K562 (cell line): ENCODE results near the gene NXPH4. TPM values are rescaled to one million over a fixed set of nuclear protein-coding genes. Genes with fewer than 3 reads are reported as not detected.
A peak's percentile ranks its signal among the peaks of the same experiment; 100 is the strongest.

Source experiments
- ATAC-seq: fragments of 200-7000 bp; cut with Tn5 transposase; 3 replicates; pipeline ENCODE4 v1.9.1; 2020; ENCODE audit warnings: moderate library complexity
- BruUV-seq: library from RNA; stranded (reverse); fragments of 400-500 nt; replicated peaks from 2 replicates; lab custom pipeline; 2021; lab: Mats Ljungman, UMichigan
- CTCF ChIA-PET: fragments of 300-600 bp; formaldehyde crosslinking; extraction: SDS; loops from one replicate; lab custom pipeline; 2021; ENCODE audit warnings: low intra/inter-chr PET ratio; lab: Yijun Ruan, JAX
- POLR2A ChIA-PET: fragments of 300-600, 350-650 bp; sonication (Branson Sonifier 250); formaldehyde crosslinking; extraction: SDS; loops from one replicate; lab custom pipeline; 2021; ENCODE audit warnings: antibody characterized with exemption, inconsistent platforms; lab: Yijun Ruan, JAX
- DNase-seq, 4 experiments: peaks; one replicate each; pipeline versions ENCODE4 v3.0.0 to v3.0.0-alpha.2; 2011 to 2018; ENCODE audit warnings: low spot score in 3 of 4, mixed read lengths in 3 of 4; ENCODE audit errors: extremely low read depth in 1 of 4
- FAIRE-seq: peaks from 2 replicates; lab custom pipeline; 2011; peaks lifted over from hg19 to GRCh38; lab: Jason Lieb, UNC
- H2AFZ ChIP-seq: 2 replicates; pipeline ENCODE4 v1.6.0; 2011; ENCODE audit warnings: low read depth, low read length, control low read depth, inconsistent platforms
- H3K27ac ChIP-seq: fragments of 200-600 bp; 3 replicates; pipeline ENCODE4 v1.8.0; 2011; ENCODE audit warnings: low read depth, mild to moderate bottlenecking, control low read depth, inconsistent platforms, low read length, moderate library complexity, mixed read lengths; ENCODE audit errors: extremely low read depth
- H3K27me3 ChIP-seq, 2 experiments: fragments of 300-600 bp in 1 of 2; 2 replicates in 1 of 2; 3 replicates in 1 of 2; pipeline versions ENCODE4 v1.6.0 to v1.8.0; 2011; ENCODE audit warnings: inconsistent platforms in 2 of 2, low read length in 2 of 2, mild to moderate bottlenecking in 1 of 2, mixed read lengths in 1 of 2, moderate library complexity in 1 of 2; ENCODE audit not compliant: control insufficient read depth in 2 of 2, insufficient read depth in 2 of 2
- H3K36me3 ChIP-seq: fragments of 300-600 bp; 3 replicates; pipeline ENCODE4 v1.8.0; 2011; ENCODE audit warnings: mild to moderate bottlenecking, low read length, inconsistent platforms; ENCODE audit not compliant: control insufficient read depth, insufficient read depth
- H3K4me1 ChIP-seq, 2 experiments: fragments of 200-600 bp in 1 of 2; replicated peaks in 1 of 2; 2 replicates in 1 of 2; 3 replicates in 1 of 2; pipeline versions ENCODE4 v1.5.1 to v1.8.0; 2011; ENCODE audit warnings: inconsistent platforms in 2 of 2, low read length in 2 of 2, mild to moderate bottlenecking in 1 of 2, mixed read lengths in 1 of 2, moderate library complexity in 1 of 2; ENCODE audit not compliant: control insufficient read depth in 2 of 2, insufficient read depth in 2 of 2
- H3K4me2 ChIP-seq: 2 replicates; pipeline ENCODE4 v1.6.1; 2011; ENCODE audit warnings: low read length, control low read depth, inconsistent platforms, mixed read lengths; ENCODE audit not compliant: insufficient read depth
- H3K4me3 ChIP-seq: fragments of 200-600 bp; sonication (generic), shearing (Covaris generic); 2 replicates; pipeline ENCODE4 v1.5.1; 2016; ENCODE audit warnings: control low read depth, inconsistent platforms
- H3K79me2 ChIP-seq: fragments of 200-600 bp; 3 replicates; pipeline ENCODE4 v1.8.0; 2011; ENCODE audit warnings: low read length, inconsistent platforms; ENCODE audit not compliant: control insufficient read depth, insufficient read depth
- H3K9ac ChIP-seq, 2 experiments: 2 replicates each; pipeline versions ENCODE4 v1.6.0 to v1.6.1; 2011; ENCODE audit warnings: low read depth in 2 of 2, low read length in 2 of 2, control low read depth in 1 of 2, inconsistent platforms in 1 of 2, mild to moderate bottlenecking in 1 of 2, mixed read lengths in 1 of 2; ENCODE audit not compliant: insufficient read depth in 1 of 2
- H3K9me1 ChIP-seq: one replicate; pipeline ENCODE4 v1.6.0; 2011; ENCODE audit warnings: inconsistent platforms, mild to moderate bottlenecking, low read length, moderate library complexity; ENCODE audit not compliant: control insufficient read depth, insufficient read depth
- H3K9me3 ChIP-seq: replicated peaks from 2 replicates; pipeline ENCODE4 v1.5.1; 2011; ENCODE audit warnings: low read depth, low read length, inconsistent platforms; ENCODE audit not compliant: control insufficient read depth, insufficient read depth
- H4K20me1 ChIP-seq: replicated peaks from 2 replicates; pipeline ENCODE4 v1.6.1; 2011; ENCODE audit warnings: low read length, inconsistent platforms, mixed read lengths; ENCODE audit not compliant: control insufficient read depth, insufficient read depth
- CTBP1 ChIP-seq: fragments of 450-650 bp; IDR thresholded peaks from 2 replicates; pipeline ENCODE4 v1.6.1; 2016; ENCODE audit warnings: borderline replicate concordance
- ELF1 ChIP-seq: fragments of 200-800 bp; sonication (Bioruptor generic); IDR thresholded peaks from 2 replicates; pipeline ENCODE4 v1.6.1; 2016; ENCODE audit warnings: missing genetic modification characterization, missing compliant biosample characterization
- NBN ChIP-seq: fragments of 450-650 bp; IDR thresholded peaks from 2 replicates; pipeline ENCODE4 v1.6.1; 2016; ENCODE audit warnings: low read depth, mild to moderate bottlenecking
- PHF21A ChIP-seq: fragments of 450-650 bp; IDR thresholded peaks from 2 replicates; pipeline ENCODE4 v1.6.1; 2017; ENCODE audit warnings: low read depth, borderline replicate concordance
- POLR3A ChIP-seq: IDR thresholded peaks from 2 replicates; pipeline ENCODE4 v1.6.1; 2011; ENCODE audit warnings: borderline replicate concordance, mild to moderate bottlenecking, moderate library complexity; ENCODE audit not compliant: insufficient read length, insufficient read depth; ENCODE audit errors: extremely low read depth
- RBM15 ChIP-seq: fragments of 200-400 bp; formaldehyde crosslinking; IDR thresholded peaks from 2 replicates; pipeline ENCODE4 v1.6.1; 2018; ENCODE audit warnings: mild to moderate bottlenecking, low read length, moderate library complexity; ENCODE audit not compliant: insufficient read depth
- TAF1 ChIP-seq: IDR thresholded peaks from 2 replicates; pipeline ENCODE4 v1.6.1; 2011; ENCODE audit warnings: mild to moderate bottlenecking, low read length, moderate library complexity; ENCODE audit not compliant: insufficient read depth, control insufficient read depth, severe bottlenecking; ENCODE audit errors: extremely low read depth
- THRA ChIP-seq: fragments of 450-650 bp; IDR thresholded peaks from 2 replicates; pipeline ENCODE4 v1.6.1; 2017; ENCODE audit warnings: mild to moderate bottlenecking, moderate library complexity
- WGBS: fragments of 100-300 bp; shearing (Covaris generic); methylation state at CpG from one replicate; pipeline ENCODE4 v1.1.6; 2016; ENCODE audit warnings: low coverage, mixed read lengths; ENCODE audit not compliant: insufficient coverage; ENCODE audit errors: missing lambda C conversion rate; 5-methylcytosine and 5-hydroxymethylcytosine counted together
- in situ Hi-C: fragments of 300-500 bp; cut with MboI; formaldehyde crosslinking; loops from 4 replicates; pipeline ENCODE4 v1.15.0; 2018; ENCODE audit warnings: inconsistent platforms, mixed read lengths
- intact Hi-C: fragments of 100-400 bp; cut with micrococcal nuclease; formaldehyde crosslinking; loops from 2 replicates; pipeline ENCODE4 v1.14.2; 2022
- polyA plus RNA-seq, 8 experiments: library from polyadenylated mRNA; depleted of rRNA in 4 of 8; stranded (reverse) in 5 of 8; unstranded in 3 of 8; fragments of >200 nt; fragmentation: Nextera tagmentation in 2 of 8; fragmentation: Illumina TruSeq in 1 of 8; extraction: Ambion mirVana in 2 of 8; extraction: Trizol in 1 of 8; gene quantifications; 2 replicates each; pipeline versions ENCODE4 v1.2.1 to v1.2.3, GENCODE V29; 2011 to 2014; ENCODE audit warnings: inconsistent platforms in 1 of 8, missing spikeins in 1 of 8
- total RNA-seq, 7 experiments: library from RNA; depleted of rRNA in 6 of 7; stranded (reverse); fragments of >200 nt in 6 of 7; fragmentation: Illumina TruSeq in 2 of 7; extraction: Trizol in 2 of 7; gene quantifications; 2 replicates each; pipeline versions ENCODE4 v1.2.1 to v1.2.3, GENCODE V29; 2011 to 2021; ENCODE audit warnings: low replicate concordance in 1 of 7
- TF ChIP-seq, protein P1 (sequence below): sonication (generic); formaldehyde crosslinking; IDR thresholded peaks from 2 replicates; pipeline ENCODE4 v1.8.0; 2022; ENCODE audit warnings: missing genetic modification reagents, mild to moderate bottlenecking, moderate library complexity, borderline replicate concordance
- TF ChIP-seq, protein P2 (sequence below): fragments of 450-650 bp; formaldehyde crosslinking; IDR thresholded peaks from 2 replicates; pipeline ENCODE4 v1.4.0; 2020; ENCODE audit warnings: mild to moderate bottlenecking, moderate library complexity
- TF ChIP-seq, protein P3 (sequence below): sonication (generic); formaldehyde crosslinking; IDR thresholded peaks from 2 replicates; pipeline ENCODE4 v1.8.1; 2023; ENCODE audit warnings: mild to moderate bottlenecking, missing genetic modification reagents
- TF ChIP-seq, protein P4 (sequence below): IDR thresholded peaks from 3 replicates; pipeline ENCODE4 v1.6.1; 2011; ENCODE audit warnings: borderline replicate concordance, mild to moderate bottlenecking; ENCODE audit not compliant: insufficient read length, insufficient read depth

Gene NXPH4
- total and polyA plus RNA-seq, 9 of the 15 experiments (the other 6 are each of a cell fraction or from before 2014, with no cell fraction given) = 0.49 to 2.7 (median 1.1) TPM; not detected in 4

- no TSS peak for BruUV-seq
- intact Hi-C loops (loop anchor here (1.0 kb wide), 1 partner anchor 51 kb away; no protein-coding TSS in a partner anchor), in situ Hi-C loops (loop anchor here (5.0 kb wide), 3 partner anchors 53 to 158 kb away; partner anchors contain the start of gene TAC3)
- Histone ChIP-seq H3K79me2 (no peaks in the 10 kb centered on the region), H3K27me3 (peaks cover 11 to 55% of the 10 kb centered on the region in 2 experiments; a peak in 4 of 5 replicates), H3K9me1 (no peaks in the 10 kb centered on the region), H3K27ac (no peak overlapping the region), H3K4me3 (no peak overlapping the region), H3K9ac (peak overlapping the region in 1 of 2 experiments; percentile 23; a peak in 1 of 4 replicates), H4K20me1 (peaks cover 11% of the 10 kb centered on the region), H2AFZ (peak overlapping the region; percentile 13; the same call in 1 of the 2 replicates), H3K4me2 (peak overlapping the region; percentile 23; the same call in 1 of the 2 replicates), H3K9me3 (no peaks in the 10 kb centered on the region), H3K4me1 (peaks cover 12 to 57% of the 10 kb centered on the region in 2 experiments; a peak in 4 of 5 replicates), H3K36me3 (no peaks in the 10 kb centered on the region)
- POLR2A ChIA-PET = interaction anchor here (0.5 to 1.4 kb wide), 8 partner anchors 9 to 167 kb away, joined by 3 to 5 read pairs (median 3); partner anchors contain the start of gene LRP1
- 26% methylated on average over 29 of the region's 29 CpGs for WGBS
- CTCF ChIA-PET = interaction anchor here (0.6 to 3.6 kb wide), 5 partner anchors 48 to 168 kb away, joined by 3 to 18 read pairs (median 4); no protein-coding TSS in a partner anchor
- peak; percentile 82 to 88 (median 86) for DNase-seq
- FAIRE-seq = peak; percentile 92
- ATAC-seq = peak; percentile 88
- TF ChIP-seq, protein P1, sequence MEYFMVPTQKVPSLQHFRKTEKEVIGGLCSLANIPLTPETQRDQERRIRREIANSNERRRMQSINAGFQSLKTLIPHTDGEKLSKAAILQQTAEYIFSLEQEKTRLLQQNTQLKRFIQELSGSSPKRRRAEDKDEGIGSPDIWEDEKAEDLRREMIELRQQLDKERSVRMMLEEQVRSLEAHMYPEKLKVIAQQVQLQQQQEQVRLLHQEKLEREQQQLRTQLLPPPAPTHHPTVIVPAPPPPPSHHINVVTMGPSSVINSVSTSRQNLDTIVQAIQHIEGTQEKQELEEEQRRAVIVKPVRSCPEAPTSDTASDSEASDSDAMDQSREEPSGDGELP (CRISPR knock-in tag) = peak; percentile 37; the same call in 1 of the 2 replicates
- no peak for TF ChIP-seq TAF1
- TF ChIP-seq, protein P2, sequence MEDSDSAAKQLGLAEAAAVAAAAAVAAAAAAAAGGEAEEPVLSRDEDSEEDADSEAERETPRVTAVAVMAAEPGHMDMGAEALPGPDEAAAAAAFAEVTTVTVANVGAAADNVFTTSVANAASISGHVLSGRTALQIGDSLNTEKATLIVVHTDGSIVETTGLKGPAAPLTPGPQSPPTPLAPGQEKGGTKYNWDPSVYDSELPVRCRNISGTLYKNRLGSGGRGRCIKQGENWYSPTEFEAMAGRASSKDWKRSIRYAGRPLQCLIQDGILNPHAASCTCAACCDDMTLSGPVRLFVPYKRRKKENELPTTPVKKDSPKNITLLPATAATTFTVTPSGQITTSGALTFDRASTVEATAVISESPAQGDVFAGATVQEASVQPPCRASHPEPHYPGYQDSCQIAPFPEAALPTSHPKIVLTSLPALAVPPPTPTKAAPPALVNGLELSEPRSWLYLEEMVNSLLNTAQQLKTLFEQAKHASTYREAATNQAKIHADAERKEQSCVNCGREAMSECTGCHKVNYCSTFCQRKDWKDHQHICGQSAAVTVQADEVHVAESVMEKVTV = 0 out of 2 replicates have a peak, but pooled peaks have one; percentile 26
- TF ChIP-seq, protein P3, sequence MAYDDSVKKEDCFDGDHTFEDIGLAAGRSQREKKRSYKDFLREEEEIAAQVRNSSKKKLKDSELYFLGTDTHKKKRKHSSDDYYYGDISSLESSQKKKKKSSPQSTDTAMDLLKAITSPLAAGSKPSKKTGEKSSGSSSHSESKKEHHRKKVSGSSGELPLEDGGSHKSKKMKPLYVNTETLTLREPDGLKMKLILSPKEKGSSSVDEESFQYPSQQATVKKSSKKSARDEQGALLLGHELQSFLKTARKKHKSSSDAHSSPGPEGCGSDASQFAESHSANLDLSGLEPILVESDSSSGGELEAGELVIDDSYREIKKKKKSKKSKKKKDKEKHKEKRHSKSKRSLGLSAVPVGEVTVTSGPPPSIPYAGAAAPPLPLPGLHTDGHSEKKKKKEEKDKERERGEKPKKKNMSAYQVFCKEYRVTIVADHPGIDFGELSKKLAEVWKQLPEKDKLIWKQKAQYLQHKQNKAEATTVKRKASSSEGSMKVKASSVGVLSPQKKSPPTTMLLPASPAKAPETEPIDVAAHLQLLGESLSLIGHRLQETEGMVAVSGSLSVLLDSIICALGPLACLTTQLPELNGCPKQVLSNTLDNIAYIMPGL (CRISPR knock-in tag) = 0 out of 2 replicates have a peak, but pooled peaks have one; percentile 64
- TF ChIP-seq RBM15 = no peak
- TF ChIP-seq, protein P4, sequence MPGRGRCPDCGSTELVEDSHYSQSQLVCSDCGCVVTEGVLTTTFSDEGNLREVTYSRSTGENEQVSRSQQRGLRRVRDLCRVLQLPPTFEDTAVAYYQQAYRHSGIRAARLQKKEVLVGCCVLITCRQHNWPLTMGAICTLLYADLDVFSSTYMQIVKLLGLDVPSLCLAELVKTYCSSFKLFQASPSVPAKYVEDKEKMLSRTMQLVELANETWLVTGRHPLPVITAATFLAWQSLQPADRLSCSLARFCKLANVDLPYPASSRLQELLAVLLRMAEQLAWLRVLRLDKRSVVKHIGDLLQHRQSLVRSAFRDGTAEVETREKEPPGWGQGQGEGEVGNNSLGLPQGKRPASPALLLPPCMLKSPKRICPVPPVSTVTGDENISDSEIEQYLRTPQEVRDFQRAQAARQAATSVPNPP = no peak
- no peak for TF ChIP-seq NBN
- TF ChIP-seq PHF21A = 0 out of 2 replicates have a peak, but pooled peaks have one; percentile 39
- TF ChIP-seq CTBP1 = peak; percentile 66
- TF ChIP-seq ELF1 (tag) = no peak
- TF ChIP-seq THRA = no peak
- TF ChIP-seq POLR3A = no peak
These were observed 41.0 kb upstream of the NXPH4 start for GRCh38 chr12:57175428-57176138.
